Measurements from ENCODE around the gene POLR1E. TPM values are rescaled to one million over a fixed set of nuclear protein-coding genes. Genes with fewer than 3 reads are reported as not detected.

Gene POLR1E
- total RNA-seq, result 10 to 100 TPM; 35.8 to 36.3 TPM

GRCh38 chr9:37485389-37486255 lies at the start of gene POLR1E:
Gene POLR1E (plus strand): TSS chr9:37485948. CDS start chr9:37486048, 100 bp downstream.
- H3K27me3 Mint-ChIP-seq, result peaks cover 7% of the 10 kb centered on the region
- CTCF ChIA-PET, result interaction anchor here (0.6 to 2.1 kb wide), 4 partner anchors 10 to 71 kb away, joined by 3 to 7 read pairs (median 3); no protein-coding TSS in a partner anchor
- POLR2A ChIA-PET, result interaction anchor here (0.6 to 1.4 kb wide), 4 partner anchors 20 to 264 kb away, joined by 3 to 4 read pairs (median 4); partner anchors contain the start of genes TOMM5 and ZBTB5
- peaks cover 39% of the 10 kb centered on the region for H3K4me1 Mint-ChIP-seq
- peaks cover 22% of the 10 kb centered on the region for H3K36me3 Mint-ChIP-seq (ENCODE audit: low read depth)
- no peaks in the 10 kb centered on the region for H3K9me3 Mint-ChIP-seq
- H3K27ac Mint-ChIP-seq, result peak within 1 kb of the TSS; percentile 94
- H3K4me3 Mint-ChIP-seq, result peak within 1 kb of the TSS; percentile 91
- peak; percentile 96 for DNase-seq

DNA sequence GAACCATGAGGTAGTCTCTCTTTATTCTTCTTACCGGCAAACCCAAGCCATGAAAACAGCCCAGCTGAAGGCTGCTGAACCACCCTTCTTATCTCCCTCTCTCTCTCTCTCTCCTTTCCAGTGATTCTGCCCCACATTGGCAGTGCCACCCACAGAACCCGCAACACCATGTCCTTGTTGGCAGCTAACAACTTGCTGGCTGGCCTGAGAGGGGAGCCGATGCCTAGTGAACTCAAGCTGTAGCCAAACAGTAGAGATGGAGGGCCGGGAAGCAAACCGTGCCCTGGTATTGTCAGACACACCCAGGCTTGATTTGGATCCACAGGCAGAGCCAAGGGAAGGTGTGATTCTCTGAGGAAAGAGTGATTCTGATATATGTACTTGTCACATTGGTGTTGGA lies 49.2 kb upstream of the POLR1E start:
- no peaks in the 10 kb centered on the region for H3K27me3 Mint-ChIP-seq
- POLR2A ChIA-PET, result no interaction called here
- H3K4me1 Mint-ChIP-seq, result peaks cover 4% of the 10 kb centered on the region
- no peak overlapping the region for H3K27ac Mint-ChIP-seq
- DNase-seq, result no peak
- H3K9me3 Mint-ChIP-seq, result no peaks in the 10 kb centered on the region
- peaks cover 42% of the 10 kb centered on the region for H3K36me3 Mint-ChIP-seq (ENCODE audit: low read depth)
- no peak overlapping the region for H3K4me3 Mint-ChIP-seq
- CTCF ChIA-PET, result interaction anchor here (2.1 kb wide), 1 partner anchor 13 kb away, joined by 6 read pairs; no protein-coding TSS in a partner anchor

DNA sequence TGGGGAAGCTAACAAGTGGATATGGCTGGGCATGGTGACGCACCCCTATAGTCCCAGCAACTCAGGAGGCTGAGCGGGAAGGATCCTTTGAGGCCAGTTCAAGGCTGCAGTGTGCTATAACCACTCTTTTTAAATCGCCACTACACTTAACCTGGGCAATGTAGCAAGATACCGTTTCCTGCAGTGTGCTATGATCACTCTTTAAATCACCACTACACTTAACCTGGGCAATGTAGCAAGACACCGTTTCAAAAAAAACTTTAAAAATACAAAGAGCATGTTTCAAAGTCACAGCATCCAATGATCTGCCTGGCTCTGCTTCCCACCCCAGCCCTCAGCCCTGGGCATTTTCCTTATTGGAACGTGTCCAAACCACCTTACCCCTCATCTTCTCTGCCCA lies 48.7 kb upstream of the POLR1E start:
- H3K36me3 Mint-ChIP-seq (ENCODE audit: low read depth), result peaks cover 44% of the 10 kb centered on the region
- POLR2A ChIA-PET, result no interaction called here
- no peaks in the 10 kb centered on the region for H3K9me3 Mint-ChIP-seq
- CTCF ChIA-PET, result interaction anchor here (2.1 kb wide), 1 partner anchor 13 kb away, joined by 6 read pairs; no protein-coding TSS in a partner anchor
- no peak for DNase-seq
- H3K4me1 Mint-ChIP-seq, result peaks cover 4% of the 10 kb centered on the region
- H3K27me3 Mint-ChIP-seq, result no peaks in the 10 kb centered on the region
- no peak overlapping the region for H3K27ac Mint-ChIP-seq
- H3K4me3 Mint-ChIP-seq, result no peak overlapping the region

DNA sequence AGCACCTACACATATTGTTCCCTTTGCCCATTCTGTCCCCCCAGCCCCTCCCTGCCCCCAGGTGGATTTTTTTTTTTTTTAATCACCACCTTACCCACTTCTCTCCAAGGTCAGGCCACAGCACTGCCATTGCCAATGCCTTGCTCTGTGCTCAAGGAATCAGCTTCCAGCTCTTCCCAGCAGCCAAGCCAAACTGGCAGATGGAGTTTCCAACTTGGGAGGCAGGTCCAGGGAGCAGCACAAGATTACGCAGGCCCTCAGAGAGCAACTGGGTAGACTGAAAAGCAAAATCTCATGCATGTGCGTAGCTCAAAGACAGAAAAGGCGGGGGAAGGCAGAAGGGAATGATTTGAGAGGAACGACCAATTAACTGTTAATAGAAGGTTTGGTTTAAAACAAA lies 48.1 kb upstream of the POLR1E start:
- no peaks in the 10 kb centered on the region for H3K27me3 Mint-ChIP-seq

DNA sequence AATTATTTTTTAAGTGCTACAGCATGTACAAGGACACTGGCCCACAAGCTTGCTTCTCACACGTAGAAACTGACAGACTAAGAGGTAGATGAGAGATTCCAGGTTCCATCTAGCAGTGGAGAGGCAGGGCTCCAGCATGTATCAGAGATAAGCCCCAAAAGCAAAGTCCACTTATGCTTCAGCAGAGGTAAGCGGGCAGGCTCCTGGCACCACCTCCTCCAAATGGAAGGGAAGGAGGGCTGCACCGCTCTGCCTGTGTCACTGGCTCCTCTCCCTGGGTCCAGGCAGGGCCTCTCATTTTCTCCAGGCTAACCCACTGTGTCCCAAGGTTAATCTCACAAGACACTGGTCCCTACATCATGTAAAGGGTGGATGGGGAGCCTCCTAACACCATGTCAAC lies 47.4 kb upstream of the POLR1E start:
- H3K27ac Mint-ChIP-seq, result no peak overlapping the region
- peaks cover 47% of the 10 kb centered on the region for H3K36me3 Mint-ChIP-seq (ENCODE audit: low read depth)
- ChIA-PET POLR2A (no interaction called here), CTCF (no interaction called here)
- H3K27me3 Mint-ChIP-seq, result no peaks in the 10 kb centered on the region
- DNase-seq, result no peak
- H3K4me1 Mint-ChIP-seq, result no peaks in the 10 kb centered on the region
- no peak overlapping the region for H3K4me3 Mint-ChIP-seq
- H3K9me3 Mint-ChIP-seq, result no peaks in the 10 kb centered on the region

More for the DNA sequence above, 48.1 kb upstream of the POLR1E start:
- CTCF ChIA-PET, result no interaction called here
- peaks cover 3% of the 10 kb centered on the region for H3K4me1 Mint-ChIP-seq
- POLR2A ChIA-PET, result no interaction called here
- no peak overlapping the region for H3K4me3 Mint-ChIP-seq
- H3K36me3 Mint-ChIP-seq (ENCODE audit: low read depth), result peaks cover 47% of the 10 kb centered on the region
- no peak for DNase-seq
- H3K9me3 Mint-ChIP-seq, result no peaks in the 10 kb centered on the region
- no peak overlapping the region for H3K27ac Mint-ChIP-seq

DNA sequence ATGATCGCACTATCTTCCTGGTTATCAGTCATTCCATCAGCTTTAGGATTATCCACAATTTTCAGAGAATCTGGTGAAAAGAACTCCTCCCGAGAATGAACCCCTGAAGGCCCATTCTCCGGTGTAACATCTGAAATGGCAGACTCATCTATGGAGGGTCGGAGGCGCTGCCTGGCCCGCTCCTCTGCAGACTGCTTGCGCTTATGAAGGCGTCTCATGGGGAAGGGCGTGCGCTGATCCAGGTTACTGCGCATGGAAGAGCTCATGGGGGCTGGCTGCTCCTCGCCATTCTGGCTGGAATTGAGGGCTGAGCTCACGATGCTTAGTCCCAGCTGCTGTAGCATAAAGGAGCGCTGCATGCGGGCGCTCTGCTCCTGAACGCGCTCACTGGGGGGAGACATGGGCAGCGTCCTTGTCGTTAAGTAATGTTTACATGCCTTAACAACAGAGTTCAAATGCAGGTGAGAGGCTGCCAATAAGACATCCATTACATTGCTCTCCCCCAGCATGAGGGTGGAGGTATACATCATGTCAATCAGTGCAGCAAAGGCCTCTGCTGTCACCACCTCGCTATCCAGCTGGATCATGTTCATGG lies 43.9 kb upstream of the POLR1E start:
- Mint-ChIP-seq H3K36me3 (ENCODE audit: low read depth) (peaks cover 35% of the 10 kb centered on the region), H3K27me3 (no peaks in the 10 kb centered on the region), H3K4me3 (no peak overlapping the region), H3K27ac (no peak overlapping the region), H3K4me1 (no peaks in the 10 kb centered on the region), H3K9me3 (no peaks in the 10 kb centered on the region)
- no peak for DNase-seq
- ChIA-PET POLR2A (no interaction called here), CTCF (interaction anchor here (0.5 to 0.6 kb wide), 2 partner anchors 8 to 1562 kb away, joined by 3 to 5 read pairs; no protein-coding TSS in a partner anchor)

DNA sequence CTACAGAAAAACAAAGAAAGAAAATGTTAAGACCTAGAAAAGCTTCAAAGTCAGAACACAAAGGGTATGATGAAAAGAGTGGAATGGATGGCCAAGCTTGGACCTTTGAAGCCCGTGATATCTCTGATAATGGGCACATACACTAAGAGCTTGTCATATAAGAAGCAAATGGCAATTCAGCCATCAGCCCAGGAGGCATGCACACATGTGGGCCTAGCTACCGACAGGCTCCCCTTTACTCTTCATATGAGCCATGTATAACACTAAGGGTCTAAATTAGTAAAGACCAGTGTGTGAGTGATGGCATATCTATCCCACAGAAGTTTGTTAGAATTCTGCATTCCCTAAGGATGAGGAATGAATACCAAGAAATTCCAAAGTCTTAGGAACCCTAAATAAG lies 43.2 kb upstream of the POLR1E start:
- no peak for DNase-seq
- Mint-ChIP-seq H3K4me1 (no peaks in the 10 kb centered on the region), H3K27me3 (no peaks in the 10 kb centered on the region), H3K27ac (no peak overlapping the region), H3K9me3 (no peaks in the 10 kb centered on the region), H3K4me3 (no peak overlapping the region), H3K36me3 (ENCODE audit: low read depth) (peaks cover 30% of the 10 kb centered on the region)
- CTCF ChIA-PET, result interaction anchor here (0.5 kb wide), 1 partner anchor 8 kb away, joined by 5 read pairs; no protein-coding TSS in a partner anchor
- POLR2A ChIA-PET, result no interaction called here

DNA sequence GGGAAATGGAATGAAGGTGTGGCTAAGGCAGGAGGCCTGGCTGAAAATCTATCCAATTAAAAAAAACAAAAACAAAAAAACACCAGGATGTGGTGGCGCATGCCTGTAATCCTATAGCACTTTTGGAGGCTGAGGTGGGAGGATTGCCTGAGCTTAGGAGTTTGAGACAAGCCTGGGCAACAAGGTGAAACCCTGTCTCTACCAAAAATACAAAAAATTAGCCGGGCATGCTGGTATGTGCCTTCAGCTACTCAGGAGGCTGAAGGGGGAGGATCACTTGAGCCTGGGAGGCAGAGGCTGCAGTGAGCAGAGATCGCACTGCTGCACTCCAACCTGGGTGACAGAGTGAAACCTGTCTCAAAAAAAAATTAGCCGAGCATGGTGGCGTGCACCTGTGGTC lies 42.2 kb upstream of the POLR1E start:
- ChIA-PET POLR2A (no interaction called here), CTCF (no interaction called here)

DNA sequence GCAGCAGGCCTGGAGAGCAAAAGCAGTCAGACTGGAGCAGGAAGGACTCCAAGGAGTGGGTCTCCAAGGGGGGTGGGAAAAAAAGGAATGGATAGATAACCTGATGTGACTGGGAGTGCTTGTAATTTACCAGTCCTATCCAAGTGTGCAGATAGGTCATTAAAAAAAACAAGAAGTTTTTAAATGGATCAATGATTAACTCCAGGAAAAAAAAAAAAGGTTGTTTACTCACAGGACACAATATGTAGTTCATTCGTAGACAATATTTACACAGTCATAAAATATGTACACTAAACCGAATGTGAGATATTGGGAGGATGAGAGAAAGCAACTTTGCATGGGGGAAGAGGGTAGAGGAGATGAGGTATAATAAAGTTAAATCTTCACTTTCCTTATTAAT lies 40.9 kb upstream of the POLR1E start:
- POLR2A ChIA-PET, result no interaction called here
- Mint-ChIP-seq H3K9me3 (no peaks in the 10 kb centered on the region), H3K27me3 (no peaks in the 10 kb centered on the region), H3K4me3 (no peak overlapping the region), H3K27ac (no peak overlapping the region), H3K36me3 (ENCODE audit: low read depth) (peaks cover 25% of the 10 kb centered on the region), H3K4me1 (no peaks in the 10 kb centered on the region)
- no peak for DNase-seq
- CTCF ChIA-PET, result no interaction called here

More for the DNA sequence above, 42.2 kb upstream of the POLR1E start:
- no peak for DNase-seq
- Mint-ChIP-seq H3K27me3 (no peaks in the 10 kb centered on the region), H3K4me3 (no peak overlapping the region), H3K9me3 (no peaks in the 10 kb centered on the region), H3K4me1 (no peaks in the 10 kb centered on the region), H3K27ac (no peak overlapping the region), H3K36me3 (ENCODE audit: low read depth) (peaks cover 28% of the 10 kb centered on the region)

DNA sequence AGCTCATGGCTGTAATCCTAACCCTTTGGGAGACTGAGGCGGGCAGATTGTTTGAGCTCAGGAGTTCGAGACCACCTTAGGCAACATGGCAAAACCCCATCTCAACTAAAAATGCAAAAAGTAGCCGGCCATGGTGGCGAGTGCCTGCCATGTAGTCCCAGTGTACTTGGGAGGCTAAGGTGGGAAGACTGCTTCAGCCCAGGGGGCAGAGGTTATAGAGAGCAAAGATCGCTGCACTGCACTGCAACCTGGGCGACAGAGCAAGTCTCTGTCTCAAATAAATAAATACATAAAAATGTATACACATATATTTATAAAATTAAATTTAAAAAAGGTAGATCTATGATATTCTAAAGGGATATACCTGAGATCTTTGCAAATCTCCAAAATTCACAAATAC lies 39.9 kb upstream of the POLR1E start:
- CTCF ChIA-PET, result no interaction called here
- no peaks in the 10 kb centered on the region for H3K27me3 Mint-ChIP-seq

GRCh38 chr9:37446401-37446800 lies 39.3 kb upstream of the POLR1E start:
- Mint-ChIP-seq H3K9me3 (no peaks in the 10 kb centered on the region), H3K4me1 (no peaks in the 10 kb centered on the region), H3K27me3 (no peaks in the 10 kb centered on the region), H3K36me3 (ENCODE audit: low read depth) (peaks cover 18% of the 10 kb centered on the region), H3K27ac (no peak overlapping the region), H3K4me3 (no peak overlapping the region)
- DNase-seq, result no peak
- CTCF ChIA-PET, result no interaction called here
- POLR2A ChIA-PET, result no interaction called here

More for the DNA sequence above, 39.9 kb upstream of the POLR1E start:
- no peak for DNase-seq
- Mint-ChIP-seq H3K36me3 (ENCODE audit: low read depth) (peaks cover 21% of the 10 kb centered on the region), H3K4me1 (no peaks in the 10 kb centered on the region), H3K4me3 (no peak overlapping the region), H3K9me3 (no peaks in the 10 kb centered on the region), H3K27ac (no peak overlapping the region)
- POLR2A ChIA-PET, result no interaction called here

GRCh38 chr9:37447111-37447510 lies 38.6 kb upstream of the POLR1E start:
- no peaks in the 10 kb centered on the region for H3K9me3 Mint-ChIP-seq
- no peak overlapping the region for H3K27ac Mint-ChIP-seq
- ChIA-PET POLR2A (no interaction called here), CTCF (no interaction called here)
- no peaks in the 10 kb centered on the region for H3K27me3 Mint-ChIP-seq
- peaks cover 2% of the 10 kb centered on the region for H3K4me1 Mint-ChIP-seq
- H3K4me3 Mint-ChIP-seq, result no peak overlapping the region
- peaks cover 18% of the 10 kb centered on the region for H3K36me3 Mint-ChIP-seq (ENCODE audit: low read depth)
- DNase-seq, result no peak

DNA sequence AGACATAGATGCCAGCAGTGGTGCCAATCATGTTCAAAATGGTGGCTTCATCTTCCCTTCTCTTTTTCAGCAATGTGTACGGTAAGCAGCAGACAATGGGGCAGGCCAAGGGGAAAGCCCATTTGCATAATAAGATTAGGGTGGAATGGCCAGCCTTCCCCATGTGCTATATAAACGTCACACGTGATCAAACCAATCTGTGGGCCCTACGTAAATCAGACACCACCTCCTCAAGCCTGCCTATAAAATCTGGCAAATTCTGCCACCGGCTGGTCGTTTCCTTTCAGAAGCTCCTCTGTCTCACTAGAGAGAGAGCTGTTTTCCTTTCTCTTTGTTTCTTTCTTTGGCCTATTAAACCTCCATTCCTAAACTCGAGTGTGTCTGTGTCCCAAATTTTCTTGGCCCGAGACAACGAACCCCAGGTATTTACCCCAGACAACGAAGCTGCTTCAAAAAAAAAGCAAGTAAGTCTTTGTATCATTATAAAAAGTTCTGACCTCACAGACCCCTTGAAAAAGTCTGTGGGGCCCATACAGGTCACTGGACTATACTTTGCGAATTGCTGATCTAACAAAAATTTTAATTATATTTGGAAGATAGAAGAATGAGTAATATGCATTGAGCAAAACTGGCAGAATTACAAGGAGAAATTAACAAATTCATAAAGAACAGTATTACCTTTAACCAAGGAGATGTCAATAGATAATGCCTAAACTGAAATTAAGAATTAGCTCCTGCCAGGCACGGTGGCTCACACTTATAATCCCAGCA lies 35.7 kb upstream of the POLR1E start:
- no peak overlapping the region for H3K4me3 Mint-ChIP-seq
- CTCF ChIA-PET, result interaction anchor here (0.6 to 0.9 kb wide), 4 partner anchors 8 to 602 kb away, joined by 3 to 5 read pairs (median 4); no protein-coding TSS in a partner anchor
- no peaks in the 10 kb centered on the region for H3K9me3 Mint-ChIP-seq
- H3K27ac Mint-ChIP-seq, result no peak overlapping the region
- POLR2A ChIA-PET, result no interaction called here
- H3K36me3 Mint-ChIP-seq (ENCODE audit: low read depth), result peaks cover 16% of the 10 kb centered on the region
- no peak for DNase-seq
- H3K4me1 Mint-ChIP-seq, result peaks cover 4% of the 10 kb centered on the region
- H3K27me3 Mint-ChIP-seq, result no peaks in the 10 kb centered on the region

Data from activated CD4-positive, alpha-beta T cell treated with anti-CD3 and anti-CD28 coated beads, Interleukin-2, amount 10 ng/mL, durations not matched to agents 7 days and 5 days (primary cell).